ENCODE measurements around the gene LY9.

GRCh38 chr1:160864173-160864572 is 68.2 kb downstream of the LY9 start:
- no peak for TF ChIP-seq YY1 (IDR thresholded peaks at IDR 0.05; ENCODE audit: insufficient read depth, insufficient read length)
- TF ChIP-seq SUZ12 (IDR thresholded peaks at IDR 0.05; ENCODE audit: extremely low read depth, insufficient read depth, insufficient read length) = no peak
- no peak for TF ChIP-seq ZNF274 (IDR thresholded peaks at IDR 0.05; ENCODE audit: low read depth, low read length)

Data from NT2/D1 (cell line).